Stimulated activated CD8-positive, alpha-beta memory T cell treated with anti-CD3 and anti-CD28 coated beads, Interleukin-15, amount 100 ng/mL, for 48 hours (primary cell): ENCODE results near the gene CCDC177.
"Not testable (repeated sequence)": the region's sequence is repeated elsewhere in the genome, so short reads cannot be mapped to it uniquely, and the experiment has no call there.

Experiments
- DNase-seq, 2 donors: peaks; one replicate each; pipeline ENCODE4 v3.0.0-alpha.2; 2020; ENCODE audit warnings: low read depth in 2 of 2

The CCDC177 gene

GRCh38 chr14:69600304-69600891 lies 25.7 kb upstream of the CCDC177 start:
- no peak for DNase-seq

GRCh38 chr14:69599431-69599830 lies 24.8 kb upstream of the CCDC177 start:
- not testable (repeated sequence) for DNase-seq

DNA sequence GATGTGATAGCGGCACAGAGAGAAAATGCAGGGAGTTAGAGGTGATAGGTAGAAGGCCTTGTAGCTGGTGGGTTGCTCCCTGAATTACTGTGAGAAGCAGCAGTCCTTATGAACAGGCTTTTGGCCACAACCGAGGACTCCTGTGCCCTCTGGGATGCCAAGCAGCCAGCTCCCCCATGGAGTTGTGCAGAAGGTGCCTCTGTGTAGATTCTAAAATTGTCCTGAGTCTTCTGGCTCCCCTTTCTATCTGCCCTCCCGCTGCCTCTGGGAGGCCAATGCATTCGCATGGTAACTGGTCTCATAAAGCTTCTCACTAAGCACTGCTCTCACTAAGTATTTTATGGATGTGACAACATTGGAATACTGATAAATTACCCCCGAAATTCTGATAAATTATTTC lies 20.7 kb upstream of the CCDC177 start:
- no peak for DNase-seq

DNA sequence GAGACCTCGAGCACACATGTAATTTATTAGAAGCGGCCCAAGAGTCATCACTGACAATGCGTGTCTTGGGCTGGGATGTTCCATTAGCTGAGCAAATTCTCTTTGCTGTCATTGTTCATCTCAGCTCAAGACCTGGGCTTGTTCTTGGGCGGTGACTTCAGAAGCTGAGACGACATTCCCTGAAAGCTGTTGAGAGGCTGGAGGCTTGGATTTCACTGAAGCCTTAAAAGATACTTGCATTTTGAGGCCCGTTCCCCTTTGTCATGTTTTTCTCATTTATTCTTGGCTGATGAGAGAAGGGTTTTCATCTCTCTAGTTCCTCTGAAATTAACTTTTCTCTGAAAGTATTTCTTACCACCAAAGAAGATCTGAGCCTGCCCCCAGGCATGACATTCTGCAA lies 20.2 kb upstream of the CCDC177 start:
- DNase-seq: no peak

- no peak for DNase-seq
These were observed 18.5 kb upstream of the CCDC177 start for GRCh38 chr14:69593018-69593677.

DNA sequence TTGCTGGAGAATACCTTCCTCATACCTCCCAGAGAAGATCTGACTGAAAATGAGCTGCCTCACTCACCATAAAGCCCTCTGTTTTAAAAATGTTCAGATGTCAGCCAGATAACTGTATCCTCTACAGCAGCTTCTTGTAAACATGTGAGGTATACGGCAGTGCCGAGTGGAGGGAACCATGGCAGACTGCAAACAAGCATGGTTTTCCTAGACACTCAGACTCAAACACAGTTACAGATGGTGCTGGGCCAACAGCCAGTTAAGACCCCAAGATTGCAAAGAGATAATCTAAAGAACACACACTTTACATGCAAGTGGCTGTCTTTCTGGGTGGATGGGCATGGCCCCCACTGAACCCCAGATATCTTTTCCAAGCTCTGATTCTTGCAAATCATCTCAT lies 16.6 kb upstream of the CCDC177 start:
- no peak for DNase-seq

DNA sequence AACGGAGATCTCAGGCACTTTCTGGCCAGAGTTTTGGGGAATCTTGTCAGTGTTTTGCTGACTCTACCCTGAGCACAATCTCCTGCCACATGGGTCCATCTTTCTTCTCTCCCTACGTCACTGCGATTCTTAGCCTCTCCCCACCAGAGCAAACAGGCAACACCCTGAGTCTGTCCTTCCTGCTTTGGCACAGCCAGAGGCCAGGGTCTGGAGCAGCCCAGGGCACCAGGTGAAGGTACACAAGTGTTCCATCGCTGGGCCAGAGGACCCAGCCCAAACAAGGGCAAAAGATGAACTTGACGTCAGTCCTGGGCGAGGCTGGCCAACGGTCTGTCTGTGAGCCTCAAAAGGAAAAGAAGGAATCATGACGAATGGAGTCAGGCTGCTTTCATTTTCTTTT lies 12.7 kb upstream of the CCDC177 start:
- DNase-seq: no peak

- no peak for DNase-seq
These were observed 11.7 kb upstream of the CCDC177 start for GRCh38 chr14:69586404-69586803.

DNA sequence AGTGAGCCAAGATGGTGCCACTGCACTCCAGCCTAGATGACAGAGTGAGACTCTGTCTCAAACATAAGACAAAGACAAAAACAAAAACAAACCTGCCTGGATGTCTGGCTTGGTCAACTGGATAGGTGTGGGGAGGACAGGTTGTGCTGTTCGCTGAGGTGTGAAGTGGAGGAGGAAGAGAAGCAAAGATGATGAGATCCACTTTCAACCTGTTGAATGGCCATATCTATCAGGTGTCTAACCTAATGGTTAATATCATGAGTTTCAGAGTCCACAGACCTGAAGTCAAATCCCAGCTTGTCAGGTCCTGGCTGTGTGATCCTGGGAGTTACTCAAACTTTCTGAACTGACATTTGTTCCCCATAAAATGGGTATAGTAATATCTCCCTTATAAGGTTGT lies 9.7 kb upstream of the CCDC177 start:
- no peak for DNase-seq

DNA sequence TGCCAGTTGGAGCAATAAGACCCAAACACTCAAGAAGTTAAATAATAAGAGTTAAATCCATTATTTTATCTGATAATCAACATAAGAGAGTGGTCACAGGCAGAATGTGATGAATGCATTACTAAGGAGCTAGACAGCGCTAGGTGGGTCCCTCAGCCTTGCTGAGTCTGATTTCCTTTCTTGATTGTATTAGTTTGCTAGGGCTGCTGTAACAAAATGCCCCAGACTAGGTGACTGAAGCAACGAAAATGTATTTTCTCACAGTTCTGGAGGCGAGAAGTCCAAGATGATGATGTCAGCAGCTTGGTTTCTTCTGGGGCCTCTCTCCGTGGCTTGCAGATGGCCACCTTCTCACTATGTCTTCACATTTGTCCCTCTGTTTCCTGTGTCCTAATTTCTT lies 8.2 kb upstream of the CCDC177 start:
- no peak for DNase-seq

DNA sequence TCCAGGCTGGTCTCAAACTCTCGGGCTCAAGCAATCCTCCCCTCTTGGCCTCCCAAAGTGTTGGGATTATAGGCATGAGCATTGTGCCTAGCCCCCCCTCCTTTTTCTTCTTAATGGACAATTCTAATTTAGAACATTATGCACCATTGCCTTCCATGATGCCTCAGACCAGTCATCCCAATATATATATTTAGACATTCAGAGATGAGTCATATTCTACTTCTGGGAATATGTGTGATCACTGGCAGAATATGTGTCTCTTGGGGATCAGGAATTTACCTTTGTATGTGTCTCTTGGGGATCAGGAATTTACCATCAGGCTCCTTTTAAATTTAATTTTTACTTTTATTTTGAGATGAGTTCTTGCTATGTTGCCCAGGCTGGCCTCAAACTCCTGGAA lies 7.5 kb upstream of the CCDC177 start:
- no peak for DNase-seq

GRCh38 chr14:69581316-69581935 lies 6.8 kb upstream of the CCDC177 start:
- no peak for DNase-seq

GRCh38 chr14:69580009-69580577 lies 5.4 kb upstream of the CCDC177 start:
- DNase-seq: no peak

- DNase-seq: no peak
These were observed 4.8 kb upstream of the CCDC177 start for GRCh38 chr14:69579476-69579875.

DNA sequence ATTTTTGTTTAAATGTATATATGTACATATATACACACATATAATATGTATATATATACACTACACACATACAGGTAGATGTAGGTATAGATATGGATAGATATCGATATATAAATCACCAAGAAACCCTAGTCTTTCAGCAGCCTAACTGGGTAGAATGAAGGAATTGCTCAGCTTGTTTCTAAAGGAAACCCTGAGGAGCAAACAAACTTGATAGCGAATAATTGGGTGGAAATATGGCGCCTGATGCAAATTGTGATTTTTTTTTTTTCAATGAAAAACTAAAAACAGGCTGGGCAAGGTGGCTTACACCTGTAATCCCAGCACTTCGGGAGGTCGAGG lies 254 bp upstream of the CCDC177 start:
- DNase-seq: no peak

DNA sequence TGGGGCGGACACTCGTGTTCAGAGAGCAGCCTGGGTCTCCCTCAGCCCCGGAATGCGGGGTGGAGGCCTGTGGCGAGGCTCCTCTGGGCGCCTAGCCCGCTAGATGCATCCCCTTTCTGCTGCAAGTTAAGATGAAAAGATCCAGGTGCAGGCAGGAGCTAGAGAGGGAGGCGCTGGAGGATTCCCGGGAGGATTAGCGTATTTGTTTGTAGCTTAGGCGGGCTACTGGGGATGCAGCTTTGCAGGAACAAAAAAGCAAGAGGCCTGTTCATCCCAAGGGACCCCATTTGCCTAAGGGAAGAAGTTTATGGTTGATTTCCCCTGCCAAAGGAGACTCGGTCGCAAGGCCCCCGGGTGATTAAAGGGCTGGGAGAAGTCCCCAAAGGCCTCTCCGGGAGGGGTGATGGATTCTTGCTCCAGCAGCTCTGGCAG lies 824 bp downstream of the CCDC177 start:
- DNase-seq: no peak

- DNase-seq: no peak
These were observed 1.4 kb downstream of the CCDC177 start for GRCh38 chr14:69573205-69573830.

- no peak for DNase-seq
These were observed 1.9 kb downstream of the CCDC177 start for GRCh38 chr14:69572841-69573135.

DNA sequence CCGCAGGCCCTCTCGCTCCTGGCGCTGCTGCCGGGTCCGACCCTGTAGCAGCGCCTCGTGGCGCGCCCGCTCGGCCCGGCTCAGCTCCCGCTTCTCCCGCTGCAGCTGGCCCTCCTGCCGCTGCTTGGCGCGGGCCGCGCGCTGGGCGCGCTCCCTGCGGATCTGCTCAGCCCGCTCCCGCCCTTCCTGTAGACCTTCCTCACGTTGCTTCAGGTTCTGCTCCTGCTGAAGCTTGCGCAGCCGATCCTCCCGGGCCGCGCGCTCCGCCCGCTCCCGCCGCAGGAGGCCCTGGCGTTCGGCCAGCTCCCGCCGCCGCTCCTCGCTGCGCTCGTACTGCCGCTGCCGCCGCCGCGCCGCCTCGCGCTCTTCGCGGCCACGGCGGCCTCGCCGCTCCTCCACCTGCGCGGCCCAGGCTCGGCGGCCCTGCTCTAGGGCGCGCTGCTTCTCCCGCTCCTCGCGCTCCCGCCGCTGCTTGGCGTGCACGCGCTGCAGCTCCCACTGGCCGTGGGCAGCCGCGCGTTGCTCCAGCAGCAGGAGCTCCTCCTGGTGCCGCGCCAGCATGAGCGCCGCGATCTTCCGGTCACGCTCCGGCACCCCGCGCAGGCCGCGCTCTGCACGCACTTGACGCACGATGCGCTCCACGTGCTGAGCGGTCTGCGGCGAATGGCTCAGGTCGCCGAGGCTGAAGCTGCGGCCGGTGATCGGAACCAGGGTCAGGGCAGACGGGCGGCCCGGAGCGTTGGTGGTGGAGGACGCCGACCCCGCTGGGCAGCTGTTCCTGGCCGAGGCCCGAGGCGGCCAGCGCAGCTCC lies 2.4 kb downstream of the CCDC177 start:
- DNase-seq: no peak

GRCh38 chr14:69571449-69572029 lies 3.1 kb downstream of the CCDC177 start:
- DNase-seq: no peak

DNA sequence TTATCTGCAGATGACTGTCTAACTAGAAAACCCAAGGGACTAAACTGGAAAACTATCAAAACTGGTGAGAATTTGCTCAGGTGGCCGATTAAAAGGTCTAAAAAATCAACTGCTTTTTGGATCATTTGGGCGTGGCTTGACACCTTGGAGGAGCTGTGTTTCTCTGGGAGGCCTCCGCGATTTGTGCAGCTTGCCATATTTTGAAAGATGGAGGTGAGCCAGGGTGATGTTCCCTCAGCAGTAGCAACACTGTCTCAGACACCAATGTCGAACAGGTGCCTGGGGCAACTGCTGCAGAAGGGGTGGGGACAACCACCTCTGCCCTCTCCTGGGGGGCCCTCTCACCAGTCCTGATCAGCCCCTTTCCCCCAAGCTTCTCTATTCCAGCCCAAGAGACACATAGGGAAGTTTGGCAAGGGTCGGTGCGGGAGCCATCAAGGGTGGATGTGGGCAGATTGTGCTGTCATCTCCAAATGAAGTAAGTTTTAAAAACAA lies 3.8 kb downstream of the CCDC177 start:
- no peak for DNase-seq

DNA sequence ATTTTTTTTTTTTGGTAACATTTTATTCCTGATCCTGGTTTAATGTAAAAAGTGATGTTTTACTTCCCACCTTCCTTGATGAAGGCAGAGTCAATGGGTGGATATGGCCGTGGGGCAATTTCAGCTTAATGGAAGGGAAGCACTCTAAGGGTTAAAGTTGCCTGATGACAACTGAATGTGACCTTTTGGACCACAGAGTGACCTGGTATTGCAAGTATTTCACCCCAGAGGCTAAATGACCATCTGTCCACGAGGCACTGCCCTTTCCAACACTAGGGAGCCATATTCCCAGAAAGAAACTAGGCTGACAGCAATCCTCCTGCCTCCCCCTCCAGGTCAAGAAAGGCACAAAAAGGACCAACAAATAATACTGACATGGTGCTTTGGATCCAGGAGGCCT lies 4.8 kb downstream of the CCDC177 start:
- no peak for DNase-seq
